Kidney (tissue), 14 donors: ENCODE measurements around the gene LPIN3. TPM values are rescaled to one million over a fixed set of nuclear protein-coding genes. Genes with fewer than 3 reads are reported as not detected.

Experiments used
- DNase-seq, 5 donors: peaks; one replicate each; pipeline ENCODE4 v3.0.0-alpha.2; 2013 to 2020
- FAIRE-seq: peaks from 2 replicates; lab custom pipeline; 2012; peaks lifted over from hg19 to GRCh38; lab: Jason Lieb, UNC
- H3K27ac ChIP-seq, 2 donors: one replicate each; pipeline ENCODE4 v1.7.0; 2013; ENCODE audit warnings: low read depth in 2 of 2, low read length in 2 of 2, inconsistent platforms in 1 of 2
- H3K27me3 ChIP-seq: one replicate; pipeline ENCODE4 v1.7.1; 2013; ENCODE audit warnings: low read length, inconsistent platforms; ENCODE audit not compliant: control insufficient read depth, insufficient read depth
- H3K36me3 ChIP-seq, 3 donors: one replicate each; pipeline versions ENCODE4 v1.7.0 to v1.7.1; 2013; ENCODE audit warnings: low read length in 3 of 3, control low read depth in 1 of 3, inconsistent platforms in 1 of 3; ENCODE audit not compliant: insufficient read depth in 3 of 3, control insufficient read depth in 2 of 3
- H3K4me1 ChIP-seq, 3 donors: one replicate each; pipeline versions ENCODE4 v1.7.0 to v1.7.1; 2013; ENCODE audit warnings: low read length in 3 of 3, inconsistent platforms in 1 of 3, low read depth in 1 of 3; ENCODE audit not compliant: control insufficient read depth in 2 of 3, insufficient read depth in 2 of 3
- H3K4me3 ChIP-seq, 3 donors: one replicate each; pipeline versions ENCODE4 v1.7.0 to v1.8.1; 2013; ENCODE audit warnings: low read length in 3 of 3, control low read depth in 1 of 3, inconsistent platforms in 1 of 3
- H3K9ac ChIP-seq, 3 donors: one replicate each; pipeline versions ENCODE4 v1.7.0 to v1.7.1; 2013; ENCODE audit warnings: low read length in 3 of 3, control low read depth in 1 of 3, inconsistent platforms in 1 of 3
- H3K9me3 ChIP-seq, 3 donors: one replicate each; pipeline versions ENCODE4 v1.7.0 to v1.7.1; 2013; ENCODE audit warnings: low read length in 3 of 3, control low read depth in 1 of 3, inconsistent platforms in 1 of 3; ENCODE audit not compliant: control insufficient read depth in 2 of 3, insufficient read depth in 1 of 3
- intact Hi-C: fragments of 100-400 bp; cut with DNase I; formaldehyde crosslinking; loops from one replicate; pipeline ENCODE4 v1.11.1; 2022
- polyA plus RNA-seq: library from polyadenylated mRNA; stranded (reverse); fragments of 350-450 nt; fragmentation: Illumina TruSeq; extraction: RNeasy Lipid Tissue Mini Kit (QIAGEN cat#74804); gene quantifications from one replicate; pipeline ENCODE4 v1.2.3, GENCODE V29; 2014; ENCODE audit warnings: low read depth, low replicate concordance; ENCODE audit not compliant: insufficient read depth
- total RNA-seq: library from RNA; stranded (reverse); fragmentation: NEBNext Ultra II Directional; extraction: Animal tissue kit (Norgen Biotek cat#: 25700); gene quantifications from one replicate; pipeline ENCODE4 v1.2.1, GENCODE V29; 2021
- TF ChIP-seq, protein P1 (sequence below): IDR thresholded peaks from 3 replicates; pipeline ENCODE4 v1.5.1; 2012; ENCODE audit warnings: mild to moderate bottlenecking, moderate library complexity, borderline replicate concordance; ENCODE audit not compliant: insufficient read depth; ENCODE audit errors: extremely low read depth
- donor health status: control.
- donor health status: control.
- donor health status: control.
- donor health status: control.
- donor health status: control.
- donor health status: DM: yes; HTN: yes; CAD: no.
- donor health status: Normal renal cell carcinoma (clear cell type).

The LPIN3 gene
- total and polyA plus RNA-seq, 2 donors from 2014 or later = 29.4 to 31.6 TPM

GRCh38 chr20:41376349-41376748, 35.7 kb downstream of the LPIN3 start:
- FAIRE-seq = no peak
- no peak overlapping the region for H3K9ac ChIP-seq
- H3K4me3 ChIP-seq = no peak overlapping the region
- TF ChIP-seq, protein P1, sequence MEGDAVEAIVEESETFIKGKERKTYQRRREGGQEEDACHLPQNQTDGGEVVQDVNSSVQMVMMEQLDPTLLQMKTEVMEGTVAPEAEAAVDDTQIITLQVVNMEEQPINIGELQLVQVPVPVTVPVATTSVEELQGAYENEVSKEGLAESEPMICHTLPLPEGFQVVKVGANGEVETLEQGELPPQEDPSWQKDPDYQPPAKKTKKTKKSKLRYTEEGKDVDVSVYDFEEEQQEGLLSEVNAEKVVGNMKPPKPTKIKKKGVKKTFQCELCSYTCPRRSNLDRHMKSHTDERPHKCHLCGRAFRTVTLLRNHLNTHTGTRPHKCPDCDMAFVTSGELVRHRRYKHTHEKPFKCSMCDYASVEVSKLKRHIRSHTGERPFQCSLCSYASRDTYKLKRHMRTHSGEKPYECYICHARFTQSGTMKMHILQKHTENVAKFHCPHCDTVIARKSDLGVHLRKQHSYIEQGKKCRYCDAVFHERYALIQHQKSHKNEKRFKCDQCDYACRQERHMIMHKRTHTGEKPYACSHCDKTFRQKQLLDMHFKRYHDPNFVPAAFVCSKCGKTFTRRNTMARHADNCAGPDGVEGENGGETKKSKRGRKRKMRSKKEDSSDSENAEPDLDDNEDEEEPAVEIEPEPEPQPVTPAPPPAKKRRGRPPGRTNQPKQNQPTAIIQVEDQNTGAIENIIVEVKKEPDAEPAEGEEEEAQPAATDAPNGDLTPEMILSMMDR = no peak
- no peaks in the 10 kb centered on the region for H3K27me3 ChIP-seq
- no peak for DNase-seq
- H3K9me3 ChIP-seq = no peaks in the 10 kb centered on the region
- H3K36me3 ChIP-seq = no peaks in the 10 kb centered on the region
- intact Hi-C loops = no loop called here
- no peaks in the 10 kb centered on the region for H3K4me1 ChIP-seq
- H3K27ac ChIP-seq = no peak overlapping the region

- intact Hi-C loops = no loop called here
- Histone ChIP-seq H3K9ac (no peak overlapping the region), H3K9me3 (no peaks in the 10 kb centered on the region), H3K36me3 (no peaks in the 10 kb centered on the region), H3K4me1 (no peaks in the 10 kb centered on the region), H3K4me3 (no peak overlapping the region), H3K27ac (no peak overlapping the region), H3K27me3 (no peaks in the 10 kb centered on the region)
- DNase-seq = no peak
- TF ChIP-seq, protein P1 = no peak
- FAIRE-seq = no peak
Observed at GRCh38 chr20:41377275-41377674, 36.7 kb downstream of the LPIN3 start.

DNA sequence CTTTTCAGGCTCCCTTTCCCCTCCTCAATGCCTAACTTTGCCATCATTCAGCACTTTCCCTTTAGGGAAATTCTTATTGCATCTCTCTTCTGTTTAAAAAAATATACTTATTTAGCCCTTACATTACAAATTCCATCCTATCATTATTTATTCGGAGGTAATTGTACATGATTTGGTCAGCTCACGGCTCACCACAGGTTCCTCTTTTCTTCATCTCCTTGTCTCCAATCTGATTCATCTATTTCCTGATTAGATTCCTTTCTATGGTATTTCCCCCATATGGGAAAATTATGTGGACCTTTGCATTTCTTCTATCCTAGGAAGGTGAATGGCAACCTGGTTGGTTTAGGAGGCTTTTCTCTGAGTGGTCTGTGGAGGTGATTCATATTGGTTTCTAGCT, 38.9 kb downstream of the LPIN3 start:
- Histone ChIP-seq H3K27me3 (no peaks in the 10 kb centered on the region), H3K4me1 (no peaks in the 10 kb centered on the region), H3K36me3 (no peaks in the 10 kb centered on the region), H3K9me3 (no peaks in the 10 kb centered on the region), H3K27ac (no peak overlapping the region), H3K9ac (no peak overlapping the region), H3K4me3 (no peak overlapping the region)
- DNase-seq (no peak), FAIRE-seq (no peak)
- intact Hi-C loops = no loop called here
- TF ChIP-seq, protein P1 = no peak

DNA sequence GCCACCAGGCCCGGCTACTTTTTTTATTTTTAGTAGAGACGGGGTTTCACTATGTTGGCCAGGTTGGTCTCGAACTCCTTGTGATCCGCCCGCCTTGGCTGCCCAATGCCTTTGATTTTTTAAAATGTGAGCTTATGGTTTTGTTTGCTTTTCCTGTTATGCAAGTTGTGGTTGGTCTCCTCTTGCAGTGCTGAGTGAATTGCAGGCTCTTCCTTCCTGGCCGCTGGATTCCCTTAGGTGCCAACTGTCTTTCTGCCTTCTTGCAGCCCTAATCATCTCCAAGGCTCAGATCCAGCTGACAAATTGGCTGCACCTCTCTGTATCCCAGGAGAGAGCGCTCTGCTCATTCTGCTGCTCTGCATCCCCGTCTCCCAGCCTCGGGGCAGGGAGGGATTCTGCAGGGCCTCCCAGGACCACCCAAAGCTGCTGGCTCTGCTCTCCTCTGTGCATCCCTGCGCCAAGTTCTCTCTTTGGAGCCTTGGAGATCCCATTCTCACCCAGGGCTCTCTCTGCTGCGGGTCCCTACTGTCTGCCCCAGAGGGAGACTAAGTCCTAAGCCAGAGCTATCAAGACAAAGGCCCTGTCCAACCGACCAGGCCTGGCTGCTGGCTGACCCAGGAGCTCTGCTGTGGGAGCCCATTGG, 40.1 kb downstream of the LPIN3 start:
- Histone ChIP-seq H3K27ac (no peak overlapping the region), H3K27me3 (no peaks in the 10 kb centered on the region), H3K4me3 (no peak overlapping the region), H3K9me3 (no peaks in the 10 kb centered on the region), H3K36me3 (no peaks in the 10 kb centered on the region), H3K9ac (no peak overlapping the region), H3K4me1 (no peaks in the 10 kb centered on the region)
- TF ChIP-seq, protein P1 = no peak
- no peak for FAIRE-seq
- no peak for DNase-seq
- intact Hi-C loops = no loop called here
